Fibroblast of pulmonary artery (primary cell): ENCODE data around the gene ZNF330.

Source experiments
- DNase-seq: peaks from one replicate; pipeline ENCODE4 v3.0.0-alpha.2; 2010; ENCODE audit warnings: low read depth
- H3K4me3 ChIP-seq: replicated peaks from 2 replicates; pipeline ENCODE4 v1.5.1; 2011; ENCODE audit warnings: low read depth, mild to moderate bottlenecking, control low read depth, low read length, moderate library complexity
- CTCF ChIP-seq: IDR thresholded peaks from 2 replicates; pipeline ENCODE4 v1.5.1; 2011; ENCODE audit warnings: mild to moderate bottlenecking, control low read depth, low read length, inconsistent platforms; ENCODE audit errors: missing control alignments

Gene ZNF330

GRCh38 chr4:141238186-141238585 is 17.5 kb downstream of the ZNF330 start:
- no peak for TF ChIP-seq CTCF
- H3K4me3 ChIP-seq = no peak overlapping the region
- DNase-seq = no peak

- no peak for TF ChIP-seq CTCF
- no peak for DNase-seq
- no peak overlapping the region for H3K4me3 ChIP-seq
These were observed 19.6 kb downstream of the ZNF330 start for GRCh38 chr4:141240259-141240658.

- no peak overlapping the region for H3K4me3 ChIP-seq
- no peak for TF ChIP-seq CTCF
- DNase-seq = no peak
These were observed 20.0 kb downstream of the ZNF330 start for GRCh38 chr4:141240671-141241070.

DNA sequence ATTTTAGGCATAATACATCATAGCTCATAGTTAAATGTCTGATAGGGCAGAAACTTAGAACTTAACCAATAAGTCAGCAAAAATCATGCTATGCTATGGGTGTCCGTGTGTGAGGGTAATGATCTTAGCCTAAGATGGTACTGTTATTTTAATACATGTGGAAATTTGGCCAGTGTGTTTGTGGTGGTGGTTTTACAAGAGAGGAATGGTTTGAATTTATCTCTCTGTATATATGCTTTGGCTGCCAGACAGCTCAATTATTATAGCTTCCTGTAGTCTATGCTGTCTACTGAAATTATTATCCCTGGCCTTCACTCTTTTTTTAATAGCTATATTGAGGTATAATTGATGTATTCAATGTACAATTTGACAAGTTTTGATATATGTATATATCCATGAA is 21.3 kb downstream of the ZNF330 start:
- TF ChIP-seq CTCF = no peak
- no peak for DNase-seq

GRCh38 chr4:141244419-141244818 is 23.7 kb downstream of the ZNF330 start:
- TF ChIP-seq CTCF = no peak
- no peak overlapping the region for H3K4me3 ChIP-seq
- no peak for DNase-seq

More for the DNA sequence above, 21.3 kb downstream of the ZNF330 start:
- no peak overlapping the region for H3K4me3 ChIP-seq

DNA sequence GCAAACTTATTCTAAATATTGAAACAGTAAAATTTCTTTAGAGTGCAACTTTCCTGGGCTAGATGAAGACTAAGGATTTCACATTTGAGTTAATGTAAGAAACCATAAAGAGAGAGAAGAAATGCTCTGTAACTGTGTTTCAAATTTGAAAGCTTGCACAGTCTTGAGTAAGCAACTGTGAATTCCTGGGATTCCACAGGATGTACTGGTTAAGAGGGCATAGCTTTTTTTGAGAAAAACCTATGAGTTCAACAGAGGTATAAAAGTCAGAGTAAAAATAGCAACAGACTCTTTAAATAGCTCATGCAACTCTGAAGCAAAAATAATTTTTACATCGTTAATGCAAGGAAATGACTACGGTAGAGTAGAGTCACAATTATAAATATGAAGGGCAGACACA is 25.5 kb downstream of the ZNF330 start:
- TF ChIP-seq CTCF = no peak
- DNase-seq = peak; percentile 77

DNA sequence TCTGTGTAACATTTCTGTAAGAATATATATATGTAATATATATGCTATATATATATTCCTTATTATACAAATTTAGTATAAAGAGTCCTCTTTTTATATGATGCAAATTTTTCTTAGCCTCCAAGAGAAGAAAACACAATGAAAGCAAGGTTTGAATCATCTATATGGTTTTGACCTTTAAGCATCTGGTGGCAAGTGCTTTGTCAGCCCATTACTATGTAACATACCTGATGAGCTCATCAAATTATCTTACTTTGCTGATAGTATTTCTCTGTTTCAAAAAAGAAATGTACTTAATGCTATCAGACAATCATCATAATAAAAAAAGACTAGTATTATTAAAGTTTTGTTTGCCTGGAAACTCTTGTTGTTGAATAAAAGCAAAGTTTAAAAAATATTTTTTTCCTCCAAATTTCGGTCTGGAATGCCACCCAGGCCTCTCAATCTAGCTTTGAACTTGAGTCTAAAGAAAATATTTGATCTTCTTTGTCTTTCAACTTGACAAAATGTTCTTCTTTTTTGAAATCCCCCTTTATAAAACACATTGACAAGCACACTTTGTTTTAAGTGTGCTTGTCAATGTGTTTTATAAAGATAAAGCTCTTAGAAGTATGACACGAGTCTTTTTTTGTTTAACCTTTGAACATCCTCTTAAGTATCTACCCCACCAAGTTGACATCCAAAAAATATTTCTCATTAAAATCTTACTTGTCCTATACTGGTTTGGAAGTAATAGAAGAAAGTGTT is 26.2 kb downstream of the ZNF330 start:
- no peak overlapping the region for H3K4me3 ChIP-seq
- no peak for DNase-seq
- no peak for TF ChIP-seq CTCF

More for the DNA sequence above, 25.5 kb downstream of the ZNF330 start:
- no peak overlapping the region for H3K4me3 ChIP-seq
